Activated CD4-positive, alpha-beta T cell treated with anti-CD3 and anti-CD28 coated beads, Interleukin-2, Interleukin-4, amounts not matched to agents 100 ng/mL and 50 ng/mL, durations not matched to agents 16 hours and 8 hours (primary cell): Measurements from ENCODE around the gene MPG.

Experiments used
- DNase-seq: peaks from one replicate; pipeline ENCODE4 v3.0.0-alpha.2; 2020; ENCODE audit warnings: low spot score

MPG gene

GRCh38 chr16:50769-51591, 27.0 kb upstream of the MPG start:
- DNase-seq: no peak

DNA sequence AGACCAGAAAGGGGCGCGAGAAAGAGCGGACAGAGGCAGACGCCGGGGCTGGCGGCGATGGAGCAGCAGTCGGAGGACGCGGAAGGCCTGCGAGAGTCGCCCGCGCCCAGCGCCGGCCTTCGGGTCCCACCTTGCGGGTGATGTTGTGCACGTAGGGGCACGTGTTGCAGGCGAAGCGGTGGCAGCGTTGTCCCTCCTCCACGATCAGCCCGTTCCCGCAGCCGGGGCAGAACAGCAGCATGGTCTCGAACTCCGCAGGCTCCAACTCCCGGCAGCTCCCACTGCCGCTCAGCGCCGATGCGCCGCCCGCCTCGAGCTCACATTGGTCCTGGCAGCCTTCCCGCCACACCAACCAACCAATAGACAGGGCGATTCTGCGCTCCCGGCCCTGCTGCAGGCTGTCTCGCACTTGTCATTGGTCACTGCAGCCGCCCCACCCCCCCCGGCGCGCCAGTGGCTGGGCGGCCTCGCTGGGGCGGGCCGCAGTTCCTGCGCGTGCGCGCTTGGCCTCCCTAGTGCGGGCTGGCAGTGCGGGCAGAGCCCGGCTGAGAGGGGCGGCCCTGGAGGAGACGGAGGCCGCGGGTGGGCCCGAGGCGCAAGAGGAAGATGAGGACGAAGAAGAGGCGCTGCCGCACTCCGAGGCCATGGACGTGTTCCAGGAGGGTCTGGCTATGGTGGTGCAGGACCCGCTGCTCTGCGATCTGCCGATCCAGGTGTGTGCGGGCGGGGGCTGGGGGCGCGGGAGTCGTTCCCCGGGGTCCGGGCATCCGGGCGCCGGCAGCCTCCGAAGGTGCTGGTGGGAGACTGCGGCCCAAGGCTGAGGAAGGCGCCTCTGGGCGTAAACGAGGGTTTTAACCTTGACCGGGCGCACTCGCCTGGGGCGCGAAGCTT, 24.4 kb upstream of the MPG start, which contains the start of the genes POLR3K and SNRNP25:
POLR3K (minus strand) TSS at position 263 of the 891 bp plus-strand sequence; CDS start at position 241, 22 bp downstream.
SNRNP25 (plus strand) TSS at position 483 of the 891 bp plus-strand sequence; CDS start at position 672, 189 bp downstream.
- DNase-seq: peak; percentile 99

DNA sequence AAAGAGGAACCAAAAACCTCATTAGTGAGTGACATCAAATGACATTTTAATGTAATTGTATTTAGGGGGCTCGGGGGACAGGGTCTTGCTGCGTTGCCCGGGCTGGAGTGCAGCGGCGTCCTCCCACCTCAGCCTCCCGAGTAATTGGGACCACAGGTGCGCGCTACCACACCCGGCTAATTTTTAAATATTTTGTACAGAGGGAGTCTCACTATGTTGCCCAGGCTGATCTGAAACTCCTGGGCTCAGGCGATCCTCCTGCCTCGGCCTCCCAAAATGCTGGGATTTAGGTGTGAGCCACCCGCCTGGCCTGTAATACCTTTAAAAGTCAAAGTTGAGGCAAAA, 23.8 kb upstream of the MPG start:
- no peak for DNase-seq

DNA sequence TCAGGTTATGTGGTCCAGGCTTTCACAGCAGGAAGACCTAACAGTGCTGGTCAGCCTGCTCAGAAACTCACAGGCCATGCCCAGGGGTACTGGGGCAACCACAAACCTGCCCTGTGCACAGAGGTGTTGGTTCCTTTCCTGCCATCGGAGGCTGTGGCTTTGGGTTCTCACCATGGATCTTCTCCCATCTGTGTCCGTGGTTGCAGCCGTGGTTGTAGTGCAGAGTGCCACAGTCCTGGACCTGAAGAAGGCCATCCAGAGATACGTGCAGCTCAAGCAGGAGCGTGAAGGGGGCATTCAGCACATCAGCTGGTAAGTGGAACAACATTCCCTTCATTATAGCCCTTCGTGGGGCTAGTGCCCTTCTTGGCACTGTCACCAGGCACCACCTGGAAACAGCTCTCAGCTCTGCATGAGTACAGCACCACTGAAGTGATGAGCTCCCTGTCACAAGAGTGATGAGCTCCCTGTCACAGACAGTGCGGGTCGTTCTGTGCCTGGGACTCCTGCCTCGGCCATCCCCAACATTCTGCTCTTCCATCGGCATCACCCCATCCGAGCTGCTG, 22.4 kb upstream of the MPG start:
- DNase-seq: no peak

DNA sequence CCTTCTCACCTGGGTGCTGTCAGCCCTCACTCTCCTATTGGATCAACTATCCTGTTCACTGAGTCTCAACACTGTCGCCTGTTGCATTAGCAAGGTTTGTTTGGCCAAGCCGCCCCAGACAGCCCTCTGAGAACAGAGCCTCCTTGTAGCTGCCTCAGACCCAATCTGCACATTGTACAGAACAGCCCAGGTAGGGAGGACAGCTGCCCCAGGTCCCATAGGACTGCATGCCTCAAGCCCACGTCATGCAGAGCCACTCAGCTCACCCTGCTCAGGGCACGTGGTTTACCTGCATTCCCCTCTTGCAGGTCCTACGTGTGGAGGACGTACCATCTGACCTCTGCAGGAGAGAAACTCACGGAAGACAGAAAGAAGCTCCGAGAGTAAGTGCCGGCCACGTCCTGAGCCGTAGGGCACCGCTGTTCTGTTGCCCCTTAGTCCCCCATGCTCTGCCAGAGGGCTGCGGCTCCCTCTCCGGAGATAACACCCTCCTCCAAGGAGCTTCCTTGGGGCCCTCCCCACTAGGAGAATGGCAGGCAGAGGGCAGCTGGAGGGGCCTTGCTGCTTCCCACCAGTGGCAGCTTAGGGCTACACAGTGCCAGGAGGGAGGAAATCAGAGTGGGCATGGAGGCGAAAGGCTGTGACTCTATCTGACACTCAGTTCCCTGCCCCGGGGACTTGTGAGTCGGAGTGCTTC, 21.6 kb upstream of the MPG start:
- no peak for DNase-seq

DNA sequence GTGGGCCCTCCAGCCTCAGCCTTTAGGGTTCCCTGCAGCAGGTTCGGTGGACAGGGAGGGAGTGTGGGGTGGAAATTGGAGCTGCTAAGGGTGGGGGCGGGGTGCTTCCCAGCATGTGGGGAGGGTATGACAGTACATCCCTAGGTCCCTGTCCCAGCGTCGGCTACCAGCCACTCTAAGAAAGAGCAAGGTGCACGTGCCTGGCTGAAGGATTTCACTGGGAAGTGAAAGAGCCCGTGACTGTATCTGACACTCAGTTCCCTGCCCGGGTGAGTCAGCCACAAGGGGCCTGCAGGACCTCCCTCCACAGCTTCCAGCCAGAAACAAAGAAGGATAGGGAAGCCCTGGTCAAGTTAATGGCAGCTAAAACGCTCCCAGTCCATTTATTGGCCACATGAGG, 20.3 kb upstream of the MPG start:
- DNase-seq: no peak

DNA sequence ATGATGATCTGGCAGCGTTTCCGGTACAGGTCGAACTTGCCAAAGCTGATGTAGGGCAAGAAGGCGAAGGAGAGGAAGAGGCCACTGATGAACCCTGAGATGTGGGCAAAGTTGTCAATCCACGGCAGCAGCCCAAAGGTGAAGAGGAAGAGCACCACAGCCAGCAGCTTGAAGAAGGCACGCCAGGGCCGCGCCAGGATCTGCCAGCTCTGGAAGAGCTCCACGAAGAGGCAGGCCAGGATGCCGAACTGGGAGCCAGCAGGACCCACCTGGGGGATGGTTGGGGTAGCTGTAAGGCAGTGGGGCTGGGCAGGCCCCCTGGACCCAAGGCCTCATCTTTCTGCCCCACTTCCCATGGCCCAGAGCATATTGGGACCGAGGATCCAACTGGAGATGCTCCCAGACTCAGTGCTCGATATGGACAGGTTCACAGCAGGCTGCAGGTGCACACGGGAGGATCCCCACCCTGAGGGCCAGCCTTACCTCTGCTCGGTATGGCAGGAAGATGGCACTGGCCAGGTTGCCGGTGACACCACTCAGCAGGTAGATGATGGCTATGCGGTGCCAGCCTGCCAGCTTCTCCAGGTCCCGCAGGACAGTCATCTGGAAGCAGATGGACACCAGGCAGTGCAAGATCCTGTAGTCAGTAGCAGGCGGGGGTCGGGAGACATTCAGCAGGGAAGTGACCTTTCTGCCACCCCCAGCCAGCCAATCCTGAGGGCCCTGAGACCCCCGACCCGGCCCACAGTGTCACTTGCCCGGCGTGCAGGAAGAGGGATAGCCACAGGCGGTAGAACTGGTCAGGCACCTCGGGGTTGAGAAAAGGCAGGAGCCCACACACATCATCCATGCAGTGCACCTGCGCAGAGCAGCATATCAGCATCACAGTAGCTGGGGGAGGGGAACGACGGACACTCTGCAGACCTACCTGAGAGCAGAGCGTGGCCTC, 19.3 kb upstream of the MPG start:
- DNase-seq: no peak

DNA sequence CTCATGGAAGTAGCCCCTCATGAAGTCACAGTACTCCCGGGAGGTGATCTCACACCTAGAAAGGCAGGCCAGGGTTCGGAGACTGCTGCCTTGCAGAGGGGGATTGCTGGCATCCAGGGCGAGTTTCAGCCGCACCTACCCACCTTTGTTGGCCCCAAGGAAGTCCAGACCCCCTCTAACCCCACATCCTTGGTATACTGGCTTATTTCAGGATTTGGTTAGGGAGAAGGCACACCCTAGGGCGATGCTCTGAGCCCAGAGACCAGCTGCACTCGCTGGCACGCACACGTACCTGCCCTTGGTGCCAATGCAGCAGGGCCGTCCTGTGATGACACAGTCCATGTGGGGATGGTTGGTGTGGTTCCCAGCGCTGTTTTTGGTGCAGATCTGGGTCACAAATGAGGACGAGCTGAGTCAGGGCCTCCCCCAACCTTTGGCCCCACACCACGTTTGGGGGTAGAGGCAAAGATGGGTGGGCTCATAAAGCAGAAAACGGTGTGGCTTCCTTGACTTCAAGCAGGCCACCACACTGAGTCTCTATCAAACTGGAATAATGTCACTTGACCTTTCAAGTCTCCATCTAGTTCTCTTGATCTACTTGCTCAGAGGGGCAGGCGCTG, 18.5 kb upstream of the MPG start:
- DNase-seq: no peak

DNA sequence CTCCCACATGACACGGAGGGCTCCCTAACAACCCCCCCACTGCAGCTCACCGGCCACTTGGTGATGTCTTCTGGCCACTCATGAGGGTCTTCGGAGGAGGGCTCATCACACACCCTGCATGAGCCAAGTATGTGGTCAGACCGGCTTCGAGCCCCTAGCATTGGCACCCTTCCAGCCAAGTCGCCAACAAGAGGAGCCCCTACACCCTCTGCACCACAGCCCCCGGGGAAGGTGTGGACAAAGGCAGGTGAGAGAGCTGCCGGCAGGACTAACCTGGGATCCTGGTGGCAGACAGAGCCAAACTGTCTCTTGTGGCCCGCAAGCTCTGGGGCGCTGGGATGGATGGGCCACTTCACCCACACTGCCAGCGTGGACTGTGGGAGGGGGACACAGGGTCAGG, 17.9 kb upstream of the MPG start:
- DNase-seq: no peak

DNA sequence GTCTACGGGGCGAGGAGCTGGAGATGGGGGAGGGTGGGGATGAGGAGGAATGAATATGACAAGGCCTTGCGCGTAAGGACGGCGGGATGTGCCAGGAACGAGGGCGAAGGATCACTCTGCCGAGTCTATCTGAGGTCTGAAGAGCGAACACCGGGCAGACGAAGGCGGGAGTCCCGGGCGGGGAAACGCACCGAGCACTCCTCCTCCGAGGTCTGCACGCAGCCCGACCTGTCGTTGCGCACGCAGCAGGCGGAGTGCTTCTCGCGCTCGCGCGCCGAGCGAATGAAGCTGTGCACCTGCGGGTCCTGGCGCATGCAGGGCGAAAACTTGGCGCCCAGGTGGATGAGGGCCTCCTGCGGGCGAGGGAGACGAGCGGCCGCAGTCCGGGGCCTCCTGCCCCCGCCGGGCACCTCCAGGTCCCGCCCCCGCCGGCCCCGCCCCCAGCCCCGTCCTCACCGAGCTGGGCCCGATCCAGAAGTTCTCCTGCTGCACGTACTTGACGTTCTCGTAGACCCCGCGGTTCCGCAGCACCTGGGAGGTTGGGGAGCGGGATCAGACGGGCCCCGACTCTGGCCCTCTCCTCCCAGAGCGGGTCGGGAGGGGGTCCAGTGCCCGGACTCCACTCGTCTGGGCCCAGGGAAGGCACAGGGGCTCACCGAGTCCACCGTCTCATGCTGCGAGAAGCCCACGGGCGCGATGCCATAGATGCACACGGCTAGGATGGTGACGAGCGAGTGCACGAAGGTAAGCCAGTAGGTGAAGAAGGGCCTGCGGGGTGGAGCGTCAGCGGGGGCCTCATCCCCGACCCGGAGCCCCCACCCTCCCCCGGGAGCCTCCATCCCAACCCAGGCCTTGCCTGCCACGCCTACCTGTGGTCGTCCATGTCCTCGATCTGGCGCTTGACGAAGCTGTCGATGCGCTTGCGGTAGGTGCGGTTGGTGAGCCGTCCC, 16.8 kb upstream of the MPG start:
- no peak for DNase-seq

GRCh38 chr16:61879-62281, 16.1 kb upstream of the MPG start:
- DNase-seq: no peak

GRCh38 chr16:62283-62967, 15.6 kb upstream of the MPG start:
- DNase-seq: no peak

GRCh38 chr16:62968-63391, 15.0 kb upstream of the MPG start:
- DNase-seq: no peak

DNA sequence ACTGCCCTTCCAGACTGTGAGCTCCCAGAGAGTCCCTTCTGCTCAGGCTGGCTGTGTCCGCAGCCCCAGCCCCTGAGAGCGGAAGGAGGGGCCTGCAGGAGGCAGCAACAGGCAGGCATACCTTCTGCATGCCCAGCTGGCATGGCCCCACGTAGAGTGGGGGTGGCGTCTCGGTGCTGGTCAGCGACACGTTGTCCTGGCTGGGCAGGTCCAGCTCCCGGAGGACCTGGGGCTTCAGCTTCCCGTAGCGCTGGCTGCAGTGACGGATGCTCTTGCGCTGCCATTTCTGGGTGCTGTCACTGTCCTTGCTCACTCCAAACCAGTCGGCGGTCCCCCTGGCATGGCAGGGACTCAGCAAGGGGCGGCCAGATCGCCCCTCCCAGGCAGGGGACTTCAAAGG, 14.6 kb upstream of the MPG start:
- DNase-seq: no peak

DNA sequence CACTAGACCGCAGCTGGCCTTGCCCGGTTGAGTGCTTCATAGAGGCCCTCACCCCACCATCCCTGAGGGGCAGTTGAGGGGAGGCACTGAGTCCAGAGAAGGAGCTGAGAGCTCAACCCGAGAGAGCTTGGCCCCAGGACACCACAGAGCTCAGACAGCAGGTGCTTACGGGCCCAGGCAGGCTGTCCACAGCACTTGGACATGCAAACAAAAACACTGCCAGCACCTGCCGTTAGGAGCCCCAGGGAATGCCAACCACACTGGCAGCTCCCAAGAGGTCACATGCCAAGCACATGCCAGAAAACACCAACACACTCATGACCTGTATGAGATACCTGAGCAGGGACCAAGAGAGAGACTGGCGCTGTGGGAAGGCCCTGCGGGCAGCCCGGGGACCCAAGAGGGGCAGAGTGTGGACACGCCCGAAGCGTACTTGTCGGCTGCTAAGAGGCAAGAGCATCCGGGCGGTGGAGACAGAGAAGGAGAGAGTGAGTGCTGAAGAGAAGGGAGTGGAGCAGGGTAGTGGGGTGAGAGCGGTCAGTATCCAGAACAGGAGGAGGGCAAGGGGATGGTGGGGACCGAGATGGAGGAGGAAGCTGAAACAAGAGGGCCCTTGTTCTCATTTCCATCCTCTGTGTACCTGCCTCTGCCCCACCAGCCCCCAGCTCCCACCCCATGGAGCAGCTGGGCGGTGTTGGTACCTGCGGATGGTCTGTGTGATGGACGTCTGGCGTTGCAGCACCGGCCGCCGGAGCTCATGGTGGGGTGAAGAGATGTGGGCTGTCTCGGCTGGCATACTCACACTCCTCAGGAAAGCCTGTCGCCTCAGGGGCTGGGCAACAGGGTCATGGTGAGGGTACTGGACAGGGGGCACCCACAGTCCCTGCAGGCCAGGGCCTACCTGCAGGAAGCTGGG, 13.8 kb upstream of the MPG start:
- DNase-seq: no peak

DNA sequence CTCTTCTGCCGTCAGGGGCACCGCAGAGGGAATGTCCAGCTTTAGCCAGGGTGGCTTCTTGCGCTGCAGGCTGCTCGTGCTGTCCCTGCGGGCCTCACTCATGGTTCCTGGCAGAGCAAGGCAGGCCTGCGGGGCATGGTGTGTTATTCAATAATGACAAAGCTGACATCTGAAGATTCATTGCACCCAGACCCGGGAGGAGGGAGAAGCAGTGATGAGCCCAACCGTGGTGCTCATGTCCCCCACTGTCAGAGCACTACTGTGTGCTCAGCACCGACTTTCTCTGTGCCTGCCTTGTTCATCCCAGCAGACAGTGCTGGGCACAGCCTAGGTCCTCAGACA, 13.1 kb upstream of the MPG start:
- no peak for DNase-seq

DNA sequence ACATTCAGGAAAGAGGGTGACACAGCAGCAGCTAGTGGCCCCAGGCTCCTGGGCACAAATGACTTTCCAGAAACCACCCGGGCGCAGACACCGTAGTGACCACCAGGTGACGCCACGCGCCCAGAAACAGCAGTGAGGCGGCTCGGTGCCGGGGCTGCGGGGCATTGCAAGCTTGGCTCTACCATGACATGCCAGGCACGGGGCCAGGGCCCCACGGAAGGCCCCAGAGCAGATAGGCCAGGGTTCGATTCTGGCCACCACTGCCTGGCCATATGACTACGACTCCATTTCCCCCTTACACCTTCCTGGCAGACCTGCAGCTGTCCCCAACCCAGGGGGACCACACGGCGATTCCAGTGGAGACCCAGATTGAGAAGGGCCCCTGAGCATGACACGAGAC, 12.3 kb upstream of the MPG start:
- DNase-seq: peak; percentile 88
